ENCODE data around the gene SERINC5. TPM values are rescaled to one million over a fixed set of nuclear protein-coding genes. Genes with fewer than 3 reads are reported as not detected.

The SERINC5 gene
- 21.0 and 38.3 TPM in 2 replicates for total RNA-seq

DNA sequence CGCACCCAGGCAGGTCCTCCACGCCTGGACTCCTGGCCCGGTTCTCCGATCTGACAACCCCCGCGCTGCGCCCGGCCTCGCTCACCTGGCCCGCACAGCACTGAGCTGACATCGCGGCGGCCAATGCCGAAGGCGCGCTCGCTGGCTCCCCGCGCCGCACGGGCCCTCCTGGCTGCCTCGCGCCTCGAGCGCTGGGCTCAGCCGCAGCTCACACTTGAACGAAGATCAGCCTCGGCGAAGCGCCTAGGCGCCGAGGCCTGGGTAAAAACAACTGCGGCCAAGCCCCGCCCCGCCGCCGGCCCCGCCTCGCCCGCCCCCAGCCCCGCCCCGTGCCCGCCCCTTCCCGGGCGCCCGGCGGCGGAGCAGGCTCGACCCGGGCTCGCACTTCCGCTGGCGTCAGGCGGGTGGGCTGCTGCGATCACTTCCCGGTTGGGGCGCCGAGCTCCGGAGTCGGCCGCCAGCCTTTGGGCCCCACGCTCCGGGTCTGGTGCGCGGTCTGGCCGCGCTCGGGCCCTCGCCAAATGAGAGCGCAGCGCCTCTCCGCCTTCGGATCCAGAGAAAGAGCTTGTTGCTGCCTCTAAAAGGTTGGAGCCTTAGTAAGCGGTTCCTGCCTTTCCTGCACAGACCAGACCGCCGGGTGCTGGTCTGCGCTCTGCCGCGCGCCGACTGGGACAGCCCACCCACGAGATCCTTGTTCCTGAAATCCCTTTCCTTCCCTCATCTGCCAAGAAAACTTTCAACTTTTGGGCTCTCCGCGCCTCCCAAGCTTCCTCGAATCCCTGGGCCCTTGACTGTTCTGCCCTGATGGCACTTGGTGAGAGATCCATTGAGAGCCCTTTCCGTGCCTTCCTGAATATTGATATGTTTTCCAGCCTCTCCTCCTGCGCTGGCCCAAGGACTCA is at the start of gene SERINC5:
Gene SERINC5 (minus strand): TSS at position 238 of the 902 bp plus-strand sequence. CDS start 126 bp downstream, at position 112.

Other genes starting within 250 kb of the SERINC5 start
- 0.17 and 0.22 TPM in 2 replicates for gene THBS4, start 220.7 kb downstream of the SERINC5 start, total RNA-seq
- not detected in 2 replicates for gene SPZ1, start 64.0 kb upstream of the SERINC5 start, total RNA-seq
- 42.5 and 51.1 TPM in 2 replicates for gene ZFYVE16, start 152.0 kb upstream of the SERINC5 start, total RNA-seq
- gene FAM151B, start 232.1 kb upstream of the SERINC5 start, total RNA-seq, result 2.2 and 2.6 TPM in 2 replicates

Measured in dermis lymphatic vessel endothelial cell (primary cell).